ENCODE results near the gene TENM3. TPM values are rescaled to one million over a fixed set of nuclear protein-coding genes. Genes with fewer than 3 reads are reported as not detected.
"Not testable (repeated sequence)": the region's sequence is repeated elsewhere in the genome, so short reads cannot be mapped to it uniquely, and the experiment has no call there.

The TENM3 gene
- 19.4 TPM for polyA plus RNA-seq (2012; ENCODE audit: insufficient read depth, insufficient read length, low read depth)

- H3K27me3 ChIP-seq; DNase-seq; H3K9me3 ChIP-seq; H3K36me3 ChIP-seq; H3K4me3 ChIP-seq (ENCODE audit: low read depth, low read length): not testable (repeated sequence)
- H3K4me1 ChIP-seq, result peaks cover 23% of the 10 kb centered on the region
Measured at GRCh38 chr4:182243204-182243603, at the start of gene TENM3. TENM3 (plus strand) TSS chr4:182243402; CDS start chr4:182324021, 80,619 bp downstream.

DNA sequence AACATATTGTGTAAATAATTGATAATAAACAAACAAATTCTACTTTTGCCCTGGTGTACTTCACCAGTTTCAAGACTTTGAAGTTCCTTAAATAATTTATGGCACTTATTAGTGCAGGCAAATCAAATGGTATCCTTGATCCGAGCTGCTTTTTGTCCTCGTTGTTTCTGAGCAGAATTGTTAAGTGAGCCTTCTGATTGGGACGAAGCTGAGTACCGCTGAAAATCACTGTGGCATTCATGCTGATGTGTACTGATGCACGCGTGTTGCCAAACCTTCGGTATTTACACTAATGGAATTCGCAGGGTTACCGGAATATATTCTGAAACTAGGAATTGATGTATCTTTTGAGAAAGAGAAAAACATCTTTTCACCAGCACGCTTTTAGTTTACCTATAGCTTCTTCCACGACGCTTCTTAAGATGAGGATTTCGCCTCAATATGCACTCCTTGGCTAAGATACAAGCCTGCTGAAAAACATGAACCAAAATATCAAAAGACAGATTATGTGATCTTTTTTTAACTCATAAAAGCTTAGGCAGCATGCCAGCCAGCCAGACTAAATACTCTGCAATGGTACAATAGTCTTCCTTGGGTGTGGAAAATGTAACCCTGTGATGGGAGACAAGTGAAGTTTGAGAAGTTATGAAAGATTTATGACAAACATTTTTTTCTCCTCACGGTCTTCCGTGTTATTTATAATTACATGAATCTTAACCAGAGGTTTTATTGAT lies 48.9 kb upstream of the TENM3 start:
- Histone ChIP-seq H3K4me3 (ENCODE audit: low read depth, low read length) (no peak overlapping the region), H3K27me3 (no peaks in the 10 kb centered on the region), H3K9me3 (no peaks in the 10 kb centered on the region), H3K4me1 (peaks cover 33% of the 10 kb centered on the region), H3K36me3 (no peaks in the 10 kb centered on the region; the same call in 1 of the 2 replicates)
- TF ChIP-seq CTCF (IDR thresholded peaks at IDR 0.05; ENCODE audit: low read depth, low read length), result no peak
- no peak for DNase-seq

- no peaks in the 10 kb centered on the region; the same call in 1 of the 2 replicates for H3K36me3 ChIP-seq
- H3K27me3 ChIP-seq, result no peaks in the 10 kb centered on the region
- no peak for DNase-seq
Measured at GRCh38 chr4:182197611-182198010, 45.6 kb upstream of the TENM3 start.

GRCh38 chr4:182201871-182202270 lies 41.3 kb upstream of the TENM3 start:
- Histone ChIP-seq H3K4me3 (ENCODE audit: low read depth, low read length) (no peak overlapping the region), H3K4me1 (0 out of 2 replicates have a peak, but pooled peaks cover 3% of the 10 kb centered on the region), H3K36me3 (no peaks in the 10 kb centered on the region; the same call in 1 of the 2 replicates), H3K27me3 (no peaks in the 10 kb centered on the region), H3K9me3 (no peaks in the 10 kb centered on the region)
- TF ChIP-seq CTCF (IDR thresholded peaks at IDR 0.05; ENCODE audit: low read depth, low read length), result no peak
- no peak for DNase-seq

More at GRCh38 chr4:182197611-182198010, 45.6 kb upstream of the TENM3 start:
- peaks cover 4% of the 10 kb centered on the region for H3K4me1 ChIP-seq
- no peak for TF ChIP-seq CTCF (IDR thresholded peaks at IDR 0.05; ENCODE audit: low read depth, low read length)
- H3K4me3 ChIP-seq (ENCODE audit: low read depth, low read length), result no peak overlapping the region
- no peaks in the 10 kb centered on the region for H3K9me3 ChIP-seq

GRCh38 chr4:182202650-182203049 lies 40.6 kb upstream of the TENM3 start:
- Histone ChIP-seq H3K4me3 (ENCODE audit: low read depth, low read length) (no peak overlapping the region), H3K9me3 (no peaks in the 10 kb centered on the region), H3K4me1 (0 out of 2 replicates have a peak, but pooled peaks cover 3% of the 10 kb centered on the region), H3K27me3 (no peaks in the 10 kb centered on the region), H3K36me3 (no peaks in the 10 kb centered on the region; the same call in 1 of the 2 replicates)
- no peak for TF ChIP-seq CTCF (IDR thresholded peaks at IDR 0.05; ENCODE audit: low read depth, low read length)
- DNase-seq, result no peak

GRCh38 chr4:182203872-182204411 lies 39.3 kb upstream of the TENM3 start:
- no peak overlapping the region for H3K4me3 ChIP-seq (ENCODE audit: low read depth, low read length)
- 0 out of 2 replicates have a peak, but pooled peaks cover 3% of the 10 kb centered on the region for H3K4me1 ChIP-seq
- no peak for DNase-seq
- H3K9me3 ChIP-seq, result no peaks in the 10 kb centered on the region
- no peak for TF ChIP-seq CTCF (IDR thresholded peaks at IDR 0.05; ENCODE audit: low read depth, low read length)
- H3K36me3 ChIP-seq, result no peaks in the 10 kb centered on the region
- no peaks in the 10 kb centered on the region for H3K27me3 ChIP-seq

Measured in BE2C (cell line).